ENCODE data around the gene HOXD13.

The HOXD13 gene

DNA sequence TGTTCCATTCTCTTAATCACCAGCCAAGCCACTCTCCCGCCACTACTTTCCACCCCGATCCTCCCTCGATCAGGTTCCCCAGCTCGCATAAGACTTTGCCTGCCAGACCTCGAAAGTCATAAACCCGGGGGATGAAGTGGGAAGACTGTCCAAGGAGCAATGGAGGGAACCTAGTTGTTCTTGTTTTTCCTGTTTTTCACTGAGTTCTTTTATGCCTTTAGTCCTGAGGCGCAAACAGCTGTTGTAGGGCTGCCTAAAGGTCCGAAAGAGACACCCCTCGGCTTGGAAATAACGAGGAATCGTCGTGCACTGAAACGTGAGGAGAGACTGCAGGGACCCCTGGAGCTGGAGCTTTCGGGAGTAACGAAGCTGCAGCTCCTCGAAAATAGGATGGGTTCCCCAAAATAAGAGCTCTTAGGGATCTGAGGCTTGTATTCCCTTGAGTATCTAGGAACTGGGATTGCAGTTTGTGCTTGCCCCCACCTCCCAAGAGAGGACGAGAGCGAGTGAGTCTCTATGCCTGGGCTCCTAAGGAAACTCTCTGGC is 5.4 kb downstream of the HOXD13 start:
- peaks cover 28% of the 10 kb centered on the region for H3K4me1 Mint-ChIP-seq
- peaks cover 5% of the 10 kb centered on the region for H3K9me3 Mint-ChIP-seq
- H3K27ac Mint-ChIP-seq, result no peak overlapping the region
- H3K27me3 Mint-ChIP-seq, result peaks cover 71% of the 10 kb centered on the region
- no peaks in the 10 kb centered on the region for H3K36me3 Mint-ChIP-seq
- H3K4me3 Mint-ChIP-seq, result peak overlapping the region; percentile 80

- peaks cover 24% of the 10 kb centered on the region for H3K4me1 Mint-ChIP-seq
- no peak overlapping the region for H3K27ac Mint-ChIP-seq
- peaks cover 5% of the 10 kb centered on the region for H3K9me3 Mint-ChIP-seq
- H3K4me3 Mint-ChIP-seq, result no peak overlapping the region
- H3K27me3 Mint-ChIP-seq, result peaks cover 71% of the 10 kb centered on the region
- no peaks in the 10 kb centered on the region for H3K36me3 Mint-ChIP-seq
Observed at GRCh38 chr2:176098366-176099158, 6.0 kb downstream of the HOXD13 start.

DNA sequence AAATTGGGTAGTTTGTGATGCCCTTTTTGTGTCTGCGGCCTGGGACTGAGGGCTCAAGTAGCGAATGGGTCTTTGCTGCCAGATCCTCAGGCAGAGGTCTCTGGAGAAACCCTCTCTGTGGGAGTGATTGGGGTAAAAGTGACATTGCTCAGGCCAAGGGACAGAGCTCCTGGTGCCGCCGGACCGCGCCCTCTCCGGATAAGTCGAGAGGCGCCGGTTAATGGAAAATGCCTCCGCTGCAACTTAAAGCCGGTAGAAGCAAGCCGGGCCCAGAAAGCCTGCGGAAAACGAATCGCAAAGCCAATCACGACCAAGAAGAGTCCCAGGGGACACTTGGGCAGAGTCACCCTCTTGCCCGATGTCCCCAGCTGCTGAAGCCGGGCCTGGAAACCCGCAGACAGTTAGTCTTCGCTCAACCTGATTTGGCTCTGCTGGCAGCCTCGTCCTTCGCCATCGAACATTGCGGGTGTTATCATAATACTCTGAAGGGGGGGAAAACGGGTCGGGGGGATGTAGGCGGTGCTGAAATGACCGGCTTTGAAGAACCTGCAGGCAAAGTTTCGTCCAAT is 6.7 kb downstream of the HOXD13 start:
- Mint-ChIP-seq H3K27ac (no peak overlapping the region), H3K4me1 (peaks cover 21% of the 10 kb centered on the region), H3K4me3 (no peak overlapping the region)

DNA sequence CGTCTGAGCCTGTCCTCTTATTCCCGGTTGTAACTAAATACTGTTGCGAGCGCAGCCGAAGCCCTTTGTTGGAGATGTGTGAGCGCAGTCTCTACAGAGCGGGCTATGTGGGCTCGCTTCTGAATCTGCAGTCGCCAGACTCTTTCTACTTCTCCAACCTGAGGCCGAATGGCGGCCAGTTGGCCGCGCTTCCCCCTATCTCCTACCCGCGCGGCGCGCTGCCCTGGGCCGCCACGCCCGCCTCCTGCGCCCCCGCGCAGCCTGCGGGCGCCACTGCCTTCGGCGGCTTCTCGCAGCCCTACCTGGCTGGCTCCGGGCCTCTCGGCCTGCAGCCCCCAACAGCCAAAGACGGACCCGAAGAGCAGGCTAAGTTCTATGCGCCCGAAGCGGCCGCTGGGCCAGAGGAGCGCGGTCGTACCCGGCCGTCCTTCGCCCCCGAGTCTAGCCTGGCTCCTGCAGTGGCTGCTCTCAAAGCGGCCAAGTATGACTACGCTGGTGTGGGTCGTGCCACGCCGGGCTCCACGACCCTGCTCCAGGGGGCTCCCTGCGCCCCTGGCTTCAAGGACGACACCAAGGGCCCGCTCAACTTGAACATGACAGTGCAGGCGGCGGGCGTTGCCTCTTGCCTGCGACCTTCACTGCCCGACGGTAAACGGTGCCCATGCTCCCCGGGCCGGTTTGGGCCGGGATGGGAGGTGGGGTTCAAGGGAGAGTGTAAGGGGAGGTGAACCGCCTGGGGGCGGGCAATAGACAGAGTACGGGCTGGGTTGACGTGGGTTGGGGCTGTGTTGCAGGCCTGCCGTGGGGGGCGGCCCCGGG is 7.4 kb downstream of the HOXD13 start, which contains the start of gene HOXD12:
Gene HOXD12 (plus strand): TSS at position 68 of the 819 bp plus-strand sequence. CDS start 7 bp downstream, at position 75.
- H3K36me3 Mint-ChIP-seq, result no peaks in the 10 kb centered on the region
- no peak within 1 kb of the TSS for H3K27ac Mint-ChIP-seq
- H3K4me1 Mint-ChIP-seq, result peaks cover 22% of the 10 kb centered on the region
- H3K4me3 Mint-ChIP-seq, result no peak within 1 kb of the TSS
- peaks cover 69% of the 10 kb centered on the region for H3K27me3 Mint-ChIP-seq
- H3K9me3 Mint-ChIP-seq, result no peaks in the 10 kb centered on the region

More for the DNA sequence above, 6.7 kb downstream of the HOXD13 start:
- H3K36me3 Mint-ChIP-seq, result no peaks in the 10 kb centered on the region
- H3K9me3 Mint-ChIP-seq, result no peaks in the 10 kb centered on the region
- peaks cover 69% of the 10 kb centered on the region for H3K27me3 Mint-ChIP-seq

DNA sequence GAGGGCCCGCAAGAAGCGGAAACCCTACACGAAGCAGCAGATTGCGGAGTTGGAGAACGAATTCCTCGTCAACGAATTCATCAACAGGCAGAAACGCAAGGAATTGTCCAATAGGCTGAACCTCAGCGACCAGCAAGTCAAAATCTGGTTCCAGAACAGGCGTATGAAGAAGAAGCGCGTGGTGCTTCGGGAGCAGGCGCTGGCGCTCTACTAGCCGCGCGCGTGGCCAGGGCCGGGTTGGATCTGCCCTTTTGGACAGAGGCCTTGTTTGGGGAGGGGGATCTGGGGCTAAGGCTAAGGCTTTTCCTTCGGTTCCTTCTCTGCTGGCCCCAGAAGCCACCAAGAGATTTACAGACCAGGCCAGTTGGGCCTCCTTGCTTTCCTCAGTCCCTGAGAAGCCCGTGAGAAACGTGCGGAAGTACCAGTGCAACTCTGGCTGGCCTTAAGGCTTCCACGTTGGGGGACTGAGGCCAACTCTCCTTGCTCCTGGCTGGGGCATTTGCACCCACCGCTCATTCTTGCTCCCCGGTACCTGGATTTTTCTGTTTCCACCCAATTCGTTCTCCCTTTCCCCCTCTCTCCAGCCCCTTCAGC is 8.1 kb downstream of the HOXD13 start:
- Mint-ChIP-seq H3K36me3 (no peaks in the 10 kb centered on the region), H3K9me3 (no peaks in the 10 kb centered on the region), H3K27ac (no peak overlapping the region), H3K4me3 (no peak overlapping the region), H3K27me3 (peaks cover 69% of the 10 kb centered on the region), H3K4me1 (peaks cover 22% of the 10 kb centered on the region)

DNA sequence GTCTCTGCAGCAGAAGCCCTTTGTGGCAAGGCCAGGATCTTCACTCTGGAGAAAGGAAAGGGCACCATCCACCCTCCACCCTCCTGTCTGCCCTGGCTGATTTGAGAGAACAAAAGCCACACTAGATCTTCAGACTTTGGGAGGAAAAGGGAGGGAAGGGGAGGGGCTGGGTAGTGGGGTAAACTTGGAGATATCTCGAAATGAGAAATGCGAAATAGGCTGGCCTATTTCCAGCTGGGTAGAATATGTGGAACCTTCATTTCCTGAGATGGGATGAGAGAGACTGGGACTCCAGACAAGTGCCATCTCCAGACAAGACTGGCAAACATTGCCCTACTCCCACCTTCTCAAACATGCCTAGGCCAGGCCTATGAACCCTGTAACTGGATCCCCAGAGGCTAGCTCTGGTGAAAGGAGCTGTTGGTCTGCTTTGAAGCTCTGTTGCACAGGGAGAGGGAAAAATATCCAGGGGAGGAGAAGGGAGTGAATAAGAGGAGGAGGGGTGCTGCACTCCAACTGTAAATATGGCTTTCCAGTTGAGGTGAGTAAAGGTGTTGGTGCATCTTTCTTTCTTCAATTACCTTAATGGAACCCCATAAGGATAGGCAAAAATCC is 8.8 kb downstream of the HOXD13 start:
- Mint-ChIP-seq H3K9me3 (no peaks in the 10 kb centered on the region), H3K4me1 (peaks cover 28% of the 10 kb centered on the region), H3K4me3 (no peak overlapping the region), H3K36me3 (peaks cover under 1% of the 10 kb centered on the region), H3K27ac (no peak overlapping the region), H3K27me3 (peaks cover 72% of the 10 kb centered on the region)

DNA sequence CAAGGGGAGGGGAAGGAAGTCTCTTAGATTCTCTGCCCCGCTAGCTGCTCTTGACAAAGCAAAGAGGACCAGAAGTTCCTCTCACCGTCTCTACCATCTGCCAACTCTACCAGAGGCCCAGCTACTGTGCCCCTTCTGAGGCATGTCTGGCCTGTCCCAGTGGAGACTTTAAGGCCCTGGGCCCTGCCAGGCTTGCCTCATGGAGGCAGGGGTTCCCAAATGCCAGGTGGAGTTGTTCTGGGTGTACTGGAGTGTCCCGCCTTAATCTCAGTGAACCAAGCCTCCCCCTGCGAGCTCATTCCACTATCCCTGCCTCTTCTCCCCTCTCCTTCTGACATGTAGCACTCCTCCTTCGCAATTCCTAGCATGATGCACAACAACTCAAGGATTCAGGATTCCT is 9.3 kb downstream of the HOXD13 start:
- Mint-ChIP-seq H3K27me3 (peaks cover 70% of the 10 kb centered on the region), H3K4me3 (no peak overlapping the region), H3K9me3 (no peaks in the 10 kb centered on the region), H3K36me3 (peaks cover 1% of the 10 kb centered on the region), H3K27ac (no peak overlapping the region), H3K4me1 (peaks cover 25% of the 10 kb centered on the region)

GRCh38 chr2:176102309-176102866 is 9.9 kb downstream of the HOXD13 start:
- Mint-ChIP-seq H3K9me3 (no peaks in the 10 kb centered on the region), H3K27ac (no peak overlapping the region), H3K36me3 (peaks cover 1% of the 10 kb centered on the region), H3K27me3 (peaks cover 69% of the 10 kb centered on the region), H3K4me3 (no peak overlapping the region), H3K4me1 (peaks cover 19% of the 10 kb centered on the region)

- Mint-ChIP-seq H3K9me3 (no peaks in the 10 kb centered on the region), H3K4me1 (peaks cover 13% of the 10 kb centered on the region), H3K4me3 (no peak overlapping the region), H3K27ac (peak overlapping the region; percentile 46), H3K27me3 (peaks cover 61% of the 10 kb centered on the region), H3K36me3 (peaks cover 1% of the 10 kb centered on the region)
Observed at GRCh38 chr2:176103194-176103593, 10.7 kb downstream of the HOXD13 start.

GRCh38 chr2:176103742-176104315 is 11.3 kb downstream of the HOXD13 start:
- peaks cover 60% of the 10 kb centered on the region for H3K27me3 Mint-ChIP-seq
- H3K36me3 Mint-ChIP-seq, result peaks cover 1% of the 10 kb centered on the region
- peaks cover 13% of the 10 kb centered on the region for H3K4me1 Mint-ChIP-seq
- H3K27ac Mint-ChIP-seq, result no peak overlapping the region
- H3K4me3 Mint-ChIP-seq, result no peak overlapping the region
- no peaks in the 10 kb centered on the region for H3K9me3 Mint-ChIP-seq

DNA sequence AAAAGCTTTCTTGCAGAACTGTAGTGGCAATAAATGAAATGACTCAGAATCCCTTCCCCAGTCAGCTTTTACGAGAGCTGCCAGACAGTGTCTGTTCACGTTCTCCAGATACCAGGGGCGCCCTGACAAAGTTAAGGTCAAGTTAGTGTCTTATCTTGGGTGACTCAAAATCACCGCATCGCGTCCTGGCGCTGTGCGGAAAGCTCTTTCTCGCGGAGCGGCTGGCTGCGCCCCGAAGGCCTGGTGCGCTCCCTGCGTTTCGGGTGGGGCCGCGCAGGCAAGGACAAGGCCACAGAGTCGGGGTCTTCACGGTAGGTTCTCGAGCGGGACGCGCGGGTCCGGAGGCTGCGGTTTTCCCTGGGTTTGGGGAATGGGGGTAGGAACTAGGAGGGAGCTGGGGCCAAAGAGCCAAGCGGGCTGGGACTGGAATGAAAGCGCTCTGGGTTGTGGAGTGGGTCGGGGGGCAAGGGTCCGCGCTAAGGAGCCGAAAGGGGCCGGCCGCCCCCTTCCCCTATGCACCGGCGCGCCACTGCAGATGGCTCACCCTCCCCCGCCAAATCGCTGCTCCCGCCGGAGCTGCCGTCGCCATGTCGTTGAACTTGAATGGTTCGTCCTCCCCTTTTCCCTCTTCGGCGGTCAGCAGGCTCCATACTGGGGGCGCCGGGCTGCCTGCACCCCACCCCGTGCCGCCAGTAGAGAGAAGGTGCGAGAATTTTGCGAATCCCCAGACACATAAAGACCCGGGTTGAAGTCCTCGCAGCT is 12.0 kb downstream of the HOXD13 start:
- H3K4me3 Mint-ChIP-seq, result no peak overlapping the region
- H3K27ac Mint-ChIP-seq, result peak overlapping the region; percentile 23
- H3K9me3 Mint-ChIP-seq, result no peaks in the 10 kb centered on the region
- H3K4me1 Mint-ChIP-seq, result peaks cover 16% of the 10 kb centered on the region
- peaks cover 1% of the 10 kb centered on the region for H3K36me3 Mint-ChIP-seq
- peaks cover 61% of the 10 kb centered on the region for H3K27me3 Mint-ChIP-seq

DNA sequence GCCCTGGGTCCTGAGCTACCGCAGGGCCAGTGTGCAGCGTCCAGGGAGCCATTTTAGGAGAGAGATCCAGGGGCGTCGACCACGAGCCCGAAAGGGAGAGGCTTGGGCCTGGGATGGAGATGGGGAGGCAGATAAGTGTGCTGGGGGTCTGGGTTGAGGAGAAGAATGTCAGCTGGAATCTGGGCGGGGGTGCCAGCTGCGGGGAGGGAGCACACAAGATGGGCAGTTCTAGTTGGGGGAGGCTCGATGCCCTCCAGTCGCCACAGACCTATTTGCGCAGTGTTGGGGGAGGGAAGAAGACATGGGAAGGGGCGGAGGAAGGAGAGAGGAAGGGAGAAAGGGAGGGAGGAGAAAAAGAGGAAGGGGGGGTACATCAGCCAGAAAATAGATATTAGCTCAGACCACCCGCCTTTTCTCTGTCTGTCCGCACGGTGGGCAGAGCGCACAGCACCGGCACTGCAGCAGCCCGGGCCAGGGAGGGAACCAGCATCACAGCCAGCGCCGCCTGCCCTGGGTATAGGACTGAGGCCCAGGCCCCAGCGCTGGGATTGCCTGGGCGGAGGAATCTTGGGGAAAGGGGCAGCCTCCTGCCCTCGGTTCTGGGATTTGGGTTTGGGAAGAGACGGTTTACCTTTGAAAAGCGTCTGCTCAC is 12.7 kb downstream of the HOXD13 start:
- no peak overlapping the region for H3K4me3 Mint-ChIP-seq
- H3K27ac Mint-ChIP-seq, result peak overlapping the region; percentile 23
- H3K9me3 Mint-ChIP-seq, result no peaks in the 10 kb centered on the region
- peaks cover 17% of the 10 kb centered on the region for H3K4me1 Mint-ChIP-seq
- peaks cover 64% of the 10 kb centered on the region for H3K27me3 Mint-ChIP-seq
- H3K36me3 Mint-ChIP-seq, result peaks cover 1% of the 10 kb centered on the region

- Mint-ChIP-seq H3K27ac (peak overlapping the region; percentile 2), H3K27me3 (peaks cover 69% of the 10 kb centered on the region), H3K4me3 (peak overlapping the region; percentile 67), H3K36me3 (peaks cover 1% of the 10 kb centered on the region), H3K9me3 (no peaks in the 10 kb centered on the region), H3K4me1 (peaks cover 17% of the 10 kb centered on the region)
Observed at GRCh38 chr2:176105730-176106580, 13.4 kb downstream of the HOXD13 start.
